ENCODE data around the gene CCNQ.

CCNQ gene

DNA sequence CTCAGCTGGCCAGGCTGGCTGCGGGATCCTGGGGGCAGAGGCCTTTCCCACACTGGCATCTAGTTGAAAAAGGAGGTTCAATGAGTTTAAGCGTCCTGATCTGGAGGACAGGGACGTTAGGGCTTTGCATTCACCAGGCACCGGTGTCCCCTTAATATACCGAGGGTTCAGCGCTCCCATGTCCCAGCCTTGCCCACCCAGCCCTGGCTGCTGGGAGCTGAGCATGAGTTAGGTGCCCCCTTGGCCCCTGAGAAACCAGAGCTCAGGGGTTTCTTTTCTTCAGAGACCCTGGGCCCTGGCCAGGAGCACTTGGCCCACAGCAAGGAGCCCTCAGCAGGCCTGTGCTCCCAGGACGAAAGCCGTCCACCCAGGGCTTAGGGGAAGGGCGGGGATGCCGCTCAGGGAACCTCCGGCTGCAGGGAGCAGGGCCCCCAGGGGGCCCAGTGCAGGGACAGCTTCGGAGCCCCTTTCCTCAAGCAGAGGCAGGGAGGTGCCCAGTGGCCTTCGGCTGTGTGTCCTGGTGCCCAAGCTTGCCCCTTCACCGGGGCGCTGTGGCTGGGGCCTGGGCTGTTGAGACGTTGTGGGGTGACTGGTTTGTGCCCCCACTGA lies 27.2 kb upstream of the CCNQ start:
- Histone ChIP-seq H2AFZ (no peak overlapping the region), H3K4me3 (ENCODE audit: low read depth, low read length) (no peak overlapping the region), H3K36me3 (ENCODE audit: control insufficient read depth, insufficient read depth, low read length) (no peaks in the 10 kb centered on the region), H3K9me3 (ENCODE audit: control insufficient read depth, low read length) (no peaks in the 10 kb centered on the region), H3K79me2 (no peaks in the 10 kb centered on the region), H3K4me1 (no peaks in the 10 kb centered on the region), H3K4me2 (ENCODE audit: low read length) (no peak overlapping the region), H3K27ac (no peak overlapping the region), H3K27me3 (ENCODE audit: control insufficient read depth, insufficient read depth, low read length) (no peaks in the 10 kb centered on the region), H3K9ac (no peak overlapping the region)
- TF ChIP-seq, protein P1, sequence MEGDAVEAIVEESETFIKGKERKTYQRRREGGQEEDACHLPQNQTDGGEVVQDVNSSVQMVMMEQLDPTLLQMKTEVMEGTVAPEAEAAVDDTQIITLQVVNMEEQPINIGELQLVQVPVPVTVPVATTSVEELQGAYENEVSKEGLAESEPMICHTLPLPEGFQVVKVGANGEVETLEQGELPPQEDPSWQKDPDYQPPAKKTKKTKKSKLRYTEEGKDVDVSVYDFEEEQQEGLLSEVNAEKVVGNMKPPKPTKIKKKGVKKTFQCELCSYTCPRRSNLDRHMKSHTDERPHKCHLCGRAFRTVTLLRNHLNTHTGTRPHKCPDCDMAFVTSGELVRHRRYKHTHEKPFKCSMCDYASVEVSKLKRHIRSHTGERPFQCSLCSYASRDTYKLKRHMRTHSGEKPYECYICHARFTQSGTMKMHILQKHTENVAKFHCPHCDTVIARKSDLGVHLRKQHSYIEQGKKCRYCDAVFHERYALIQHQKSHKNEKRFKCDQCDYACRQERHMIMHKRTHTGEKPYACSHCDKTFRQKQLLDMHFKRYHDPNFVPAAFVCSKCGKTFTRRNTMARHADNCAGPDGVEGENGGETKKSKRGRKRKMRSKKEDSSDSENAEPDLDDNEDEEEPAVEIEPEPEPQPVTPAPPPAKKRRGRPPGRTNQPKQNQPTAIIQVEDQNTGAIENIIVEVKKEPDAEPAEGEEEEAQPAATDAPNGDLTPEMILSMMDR (IDR thresholded peaks at IDR 0.05): no peak

DNA sequence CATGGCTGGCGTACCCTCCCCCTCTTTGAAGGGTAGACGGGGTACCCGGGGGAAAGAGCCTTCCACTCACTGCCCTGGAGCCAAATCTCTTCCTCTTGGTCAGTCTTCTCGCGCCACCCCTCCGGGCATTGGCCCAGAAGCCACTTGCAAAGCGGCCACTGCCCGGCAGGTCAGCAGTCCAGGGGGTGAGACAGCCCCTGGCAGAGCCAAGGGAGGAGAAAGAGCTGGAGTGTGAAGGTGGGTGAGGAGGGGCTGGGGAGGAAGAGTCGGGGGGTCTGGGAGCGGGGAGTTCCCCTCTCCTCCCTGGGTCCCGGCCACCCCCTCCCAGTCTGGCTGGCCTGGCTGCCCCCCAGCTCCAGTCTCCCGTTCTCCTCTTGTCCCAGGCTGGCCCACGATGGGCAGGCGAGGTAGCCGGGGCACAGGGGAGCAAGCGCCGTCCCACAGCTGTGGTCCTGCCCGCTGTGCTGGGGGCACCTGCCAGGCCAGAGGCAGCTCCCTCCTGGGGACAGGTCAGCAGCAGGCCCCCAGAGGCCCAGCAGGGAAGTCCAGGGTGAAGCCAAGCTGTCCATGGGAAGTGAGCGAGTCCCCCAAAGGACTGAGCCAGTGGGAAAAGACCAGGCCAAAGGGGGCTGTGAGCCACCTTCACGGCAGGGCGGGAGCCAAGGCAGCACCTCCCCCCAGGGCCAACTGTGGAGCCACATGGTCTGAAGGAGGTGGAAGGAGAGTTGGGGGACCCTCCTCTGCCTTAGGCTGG lies 26.5 kb upstream of the CCNQ start:
- Histone ChIP-seq H3K27me3 (ENCODE audit: control insufficient read depth, insufficient read depth, low read length) (no peaks in the 10 kb centered on the region), H3K27ac (no peak overlapping the region), H3K4me2 (ENCODE audit: low read length) (no peak overlapping the region), H3K36me3 (ENCODE audit: control insufficient read depth, insufficient read depth, low read length) (no peaks in the 10 kb centered on the region), H3K9me3 (ENCODE audit: control insufficient read depth, low read length) (no peaks in the 10 kb centered on the region), H3K4me3 (ENCODE audit: low read depth, low read length) (no peak overlapping the region), H3K9ac (no peak overlapping the region), H3K79me2 (no peaks in the 10 kb centered on the region), H3K4me1 (no peaks in the 10 kb centered on the region), H2AFZ (no peak overlapping the region)
- TF ChIP-seq, protein P1 (IDR thresholded peaks at IDR 0.05): no peak

DNA sequence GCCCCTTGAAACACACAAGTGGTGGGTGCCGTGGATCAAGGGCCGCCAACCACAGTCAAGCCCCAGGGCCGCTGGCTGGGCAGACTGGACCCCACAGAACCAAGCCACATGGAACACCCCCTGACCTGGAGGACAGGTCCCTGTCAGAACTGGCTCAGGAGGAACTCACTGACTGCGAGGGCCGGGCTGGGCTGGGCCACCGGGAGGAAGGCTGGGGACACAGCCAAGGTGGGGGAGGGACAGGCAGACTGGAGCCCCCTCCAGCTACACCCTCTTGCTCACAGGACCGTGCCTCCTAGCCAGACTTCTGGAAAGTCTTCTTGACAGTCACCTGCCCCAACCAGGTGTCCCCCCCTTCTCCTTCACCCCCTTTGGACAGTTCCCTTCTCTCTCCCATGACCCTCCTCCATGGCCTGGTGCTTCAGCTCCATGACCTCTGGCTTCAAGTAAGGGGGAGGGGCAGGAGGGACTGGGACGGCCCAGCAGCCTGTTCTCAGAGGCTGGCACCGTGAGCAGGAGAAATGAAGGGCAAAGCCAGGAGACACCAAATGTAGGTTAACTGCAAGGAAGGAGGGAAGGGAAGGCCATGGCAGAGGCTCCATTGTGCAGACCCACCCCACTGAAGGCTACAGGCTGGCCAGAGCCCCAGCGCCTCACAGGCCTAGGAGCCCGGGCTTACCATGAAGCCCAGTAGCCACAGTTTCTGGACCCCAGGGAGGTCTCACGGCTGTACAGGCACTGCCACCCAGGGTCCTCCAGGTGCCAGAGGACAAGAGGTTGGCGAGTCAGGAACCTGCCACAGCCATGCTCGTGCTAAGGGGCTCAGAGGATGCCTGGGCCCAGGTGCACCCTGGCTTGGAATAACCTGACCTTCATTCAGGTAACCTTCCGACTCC lies 25.5 kb upstream of the CCNQ start:
- Histone ChIP-seq H3K27ac (no peak overlapping the region), H3K4me1 (no peaks in the 10 kb centered on the region), H3K36me3 (ENCODE audit: control insufficient read depth, insufficient read depth, low read length) (no peaks in the 10 kb centered on the region), H3K79me2 (no peaks in the 10 kb centered on the region), H2AFZ (no peak overlapping the region), H3K4me2 (ENCODE audit: low read length) (no peak overlapping the region), H3K4me3 (ENCODE audit: low read depth, low read length) (no peak overlapping the region), H3K9ac (no peak overlapping the region), H3K9me3 (ENCODE audit: control insufficient read depth, low read length) (no peaks in the 10 kb centered on the region), H3K27me3 (ENCODE audit: control insufficient read depth, insufficient read depth, low read length) (no peaks in the 10 kb centered on the region)
- TF ChIP-seq, protein P1 (IDR thresholded peaks at IDR 0.05): no peak

DNA sequence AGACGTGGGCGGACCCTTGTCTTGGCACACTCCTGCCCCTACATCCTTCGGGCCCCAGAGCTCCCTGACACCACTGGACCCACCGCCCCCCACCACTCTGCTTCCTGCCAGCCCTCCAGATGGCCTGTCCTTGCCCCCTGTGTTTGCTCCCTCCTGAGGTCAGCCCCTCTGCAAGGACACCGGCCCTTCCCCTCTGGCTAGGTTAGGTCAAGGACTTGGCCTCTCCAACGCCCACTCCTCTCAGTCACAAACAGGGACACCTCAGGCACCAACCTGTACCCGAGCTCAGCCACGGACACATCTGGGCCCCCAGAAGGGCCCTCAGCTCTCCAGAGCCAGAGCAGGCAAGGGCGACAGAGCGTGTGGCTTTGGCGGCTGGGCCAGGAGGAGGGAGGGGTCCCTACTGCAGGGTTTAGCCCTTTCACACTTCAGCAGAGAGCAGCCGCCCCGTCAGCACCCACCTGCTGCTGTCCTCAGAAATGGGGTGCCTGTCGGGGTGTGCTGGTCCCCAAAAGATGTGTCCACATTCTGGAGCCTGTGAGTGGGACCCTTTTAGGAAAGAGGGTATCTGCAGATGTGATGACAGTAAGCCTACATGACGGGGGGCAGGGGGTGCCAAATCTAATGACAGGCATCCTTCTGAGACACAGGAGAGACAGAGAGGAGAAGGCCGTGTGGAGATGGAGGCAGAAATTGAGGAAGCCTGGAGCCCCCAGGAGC lies 24.5 kb upstream of the CCNQ start:
- H2AFZ ChIP-seq: no peak overlapping the region
- no peaks in the 10 kb centered on the region for H3K9me3 ChIP-seq (ENCODE audit: control insufficient read depth, low read length)
- no peak overlapping the region for H3K27ac ChIP-seq
- no peaks in the 10 kb centered on the region for H3K4me1 ChIP-seq
- H3K79me2 ChIP-seq: no peaks in the 10 kb centered on the region
- TF ChIP-seq, protein P1 (IDR thresholded peaks at IDR 0.05): no peak
- no peaks in the 10 kb centered on the region for H3K36me3 ChIP-seq (ENCODE audit: control insufficient read depth, insufficient read depth, low read length)
- no peak overlapping the region for H3K9ac ChIP-seq
- H3K27me3 ChIP-seq (ENCODE audit: control insufficient read depth, insufficient read depth, low read length): no peaks in the 10 kb centered on the region
- no peak overlapping the region for H3K4me2 ChIP-seq (ENCODE audit: low read length)
- H3K4me3 ChIP-seq (ENCODE audit: low read depth, low read length): no peak overlapping the region
